HG03175 (cell line): Measurements from ENCODE around the gene POMZP3.
"Not testable (repeated sequence)": the region's sequence is repeated elsewhere in the genome, so short reads cannot be mapped to it uniquely, and the experiment has no call there.

Experiments
- ATAC-seq: cut with Tn5 transposase; IDR thresholded peaks from one replicate; pipeline ENCODE4 v1.9.1; 2021; ENCODE audit warnings: mild to moderate bottlenecking, moderate library complexity; ENCODE audit not compliant: unreplicated experiment

Gene POMZP3

DNA sequence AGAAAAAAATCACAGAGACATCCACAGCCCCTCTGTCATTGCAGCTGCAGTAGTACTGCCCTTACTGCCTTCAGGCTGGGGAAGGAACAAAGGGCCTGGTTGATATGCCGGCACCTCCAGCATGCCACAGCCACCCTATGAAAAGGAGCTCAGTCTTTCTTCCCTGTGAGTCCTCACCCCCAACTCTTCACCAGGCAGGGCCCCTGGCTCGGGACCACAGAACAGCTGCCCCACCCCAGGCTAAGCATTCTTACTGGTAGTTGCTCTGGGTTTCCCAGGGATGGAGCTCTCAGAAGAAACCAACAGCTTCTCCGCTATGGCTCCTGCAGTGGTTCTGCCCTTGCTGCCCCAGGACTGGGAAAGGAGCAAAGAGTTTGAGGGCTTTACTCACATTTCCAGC, 36.0 kb downstream of the POMZP3 start:
- not testable (repeated sequence) for ATAC-seq

DNA sequence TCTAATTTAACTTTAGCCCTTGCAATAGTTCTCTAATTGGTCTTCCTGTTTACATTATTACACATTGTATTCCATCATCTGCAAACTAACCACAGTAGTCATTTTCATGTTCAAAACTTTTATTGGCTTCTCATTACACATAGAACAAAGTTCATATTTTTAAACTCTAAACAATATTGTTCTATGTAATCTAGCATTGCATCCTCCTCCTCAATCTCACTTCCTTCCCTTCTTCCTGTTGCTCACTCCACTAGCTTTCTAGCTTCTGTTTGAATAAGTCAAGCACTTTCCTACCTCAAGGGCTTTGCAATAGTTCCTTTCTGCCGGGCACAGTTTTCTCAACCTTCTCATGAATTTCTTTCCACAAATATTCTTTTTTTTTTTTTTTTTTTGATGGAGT, 38.5 kb downstream of the POMZP3 start:
- not testable (repeated sequence) for ATAC-seq

GRCh38 chr7:76586585-76587315, 40.3 kb downstream of the POMZP3 start:
- ATAC-seq: not testable (repeated sequence)

DNA sequence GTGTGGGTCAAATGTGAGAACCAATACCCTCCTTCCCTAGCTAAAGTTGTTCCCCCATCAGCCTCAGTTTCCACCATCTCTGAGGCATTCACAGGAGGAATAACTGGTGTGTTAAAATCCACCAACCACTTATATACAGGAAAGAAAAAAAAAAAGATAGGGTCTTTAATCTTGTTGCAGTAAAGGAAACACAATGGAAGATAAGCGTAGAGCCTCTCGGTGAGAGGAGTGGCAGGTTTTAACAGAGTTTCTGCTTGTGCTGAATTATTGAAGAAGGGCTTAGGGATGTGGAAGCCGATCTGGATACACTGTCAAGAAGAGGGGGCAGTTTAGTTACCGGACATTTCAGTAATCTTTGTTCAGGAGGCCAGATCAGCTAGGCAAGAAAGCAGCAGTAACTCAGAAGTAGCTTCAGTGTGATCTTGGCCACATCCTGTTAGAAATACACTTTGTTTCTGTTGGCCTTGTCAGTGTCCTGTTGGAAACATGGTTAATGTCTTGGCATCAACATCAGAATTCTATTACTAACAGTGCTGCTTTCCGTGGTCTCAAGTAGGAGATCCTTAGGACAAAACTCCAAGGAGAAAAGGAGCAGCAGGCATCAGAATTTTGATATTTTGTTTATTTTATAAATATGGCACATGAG, 43.3 kb downstream of the POMZP3 start:
- ATAC-seq: not testable (repeated sequence)

GRCh38 chr7:76582848-76583631, 44.0 kb downstream of the POMZP3 start:
- not testable (repeated sequence) for ATAC-seq

- ATAC-seq: not testable (repeated sequence)
These were observed 51.0 kb downstream of the POMZP3 start for GRCh38 chr7:76575919-76576655.

GRCh38 chr7:76575431-76575830, 51.6 kb downstream of the POMZP3 start:
- not testable (repeated sequence) for ATAC-seq

DNA sequence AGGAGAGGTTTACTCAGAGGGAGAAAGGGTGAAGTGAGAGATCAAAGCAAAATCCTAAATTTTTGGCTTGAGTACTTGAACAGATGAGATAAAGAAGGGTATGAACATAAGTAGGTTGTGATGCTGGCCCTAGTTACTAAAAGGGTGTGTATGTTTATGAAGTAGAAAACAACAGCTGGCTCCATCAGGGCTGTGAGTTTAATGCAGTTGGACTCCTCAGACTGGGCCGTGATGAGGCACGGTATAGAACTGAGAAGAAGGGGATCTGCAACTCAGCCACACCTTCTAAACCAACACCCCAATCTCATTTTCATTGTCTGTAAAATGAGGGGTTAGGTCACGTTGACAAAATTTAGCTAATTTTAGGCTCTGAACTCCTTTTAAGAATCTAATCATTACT, 54.8 kb downstream of the POMZP3 start:
- ATAC-seq: not testable (repeated sequence)

GRCh38 chr7:76570324-76570775, 56.7 kb downstream of the POMZP3 start:
- ATAC-seq: not testable (repeated sequence)

DNA sequence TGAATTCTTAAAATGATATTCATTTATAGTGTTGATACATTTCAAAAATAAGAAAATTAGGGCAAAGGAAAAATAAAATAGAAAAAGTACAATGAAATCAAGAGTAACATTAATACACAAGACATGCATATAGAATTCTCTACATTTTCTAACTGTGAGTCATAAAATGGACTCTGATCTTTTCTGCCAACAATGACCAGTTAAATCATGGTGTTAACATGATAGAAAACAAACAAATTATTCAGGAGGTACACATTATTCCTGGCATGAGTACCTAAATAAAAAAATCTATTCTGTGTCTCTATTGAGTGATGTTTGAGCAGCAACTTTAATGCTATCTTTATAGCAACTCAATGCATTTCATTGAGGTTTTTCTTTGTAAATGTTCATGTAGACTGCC, 58.3 kb downstream of the POMZP3 start:
- not testable (repeated sequence) for ATAC-seq

- ATAC-seq: not testable (repeated sequence)
These were observed 59.3 kb downstream of the POMZP3 start for GRCh38 chr7:76567753-76568152.

DNA sequence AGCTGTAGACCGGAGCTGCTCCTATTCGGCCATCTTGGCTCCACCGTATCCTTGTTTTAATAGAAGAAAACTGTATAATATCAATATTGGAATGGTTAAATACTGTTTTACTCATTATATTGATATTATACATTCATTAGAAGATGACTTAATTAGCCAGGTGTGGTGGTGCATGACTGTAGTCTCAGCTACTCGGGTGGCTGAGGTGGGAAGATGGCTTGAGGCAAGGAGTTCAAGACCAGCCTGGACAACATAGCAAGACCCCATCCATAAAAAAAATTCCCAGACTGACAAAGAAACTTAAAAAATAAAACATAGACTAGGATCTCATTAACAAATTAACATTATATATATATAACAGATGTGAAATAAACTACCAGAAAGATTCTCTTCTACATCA, 59.8 kb downstream of the POMZP3 start:
- ATAC-seq: not testable (repeated sequence)

- ATAC-seq: not testable (repeated sequence)
These were observed 62.1 kb downstream of the POMZP3 start for GRCh38 chr7:76565001-76565400.

GRCh38 chr7:76561342-76561741, 65.7 kb downstream of the POMZP3 start:
- ATAC-seq: not testable (repeated sequence)

DNA sequence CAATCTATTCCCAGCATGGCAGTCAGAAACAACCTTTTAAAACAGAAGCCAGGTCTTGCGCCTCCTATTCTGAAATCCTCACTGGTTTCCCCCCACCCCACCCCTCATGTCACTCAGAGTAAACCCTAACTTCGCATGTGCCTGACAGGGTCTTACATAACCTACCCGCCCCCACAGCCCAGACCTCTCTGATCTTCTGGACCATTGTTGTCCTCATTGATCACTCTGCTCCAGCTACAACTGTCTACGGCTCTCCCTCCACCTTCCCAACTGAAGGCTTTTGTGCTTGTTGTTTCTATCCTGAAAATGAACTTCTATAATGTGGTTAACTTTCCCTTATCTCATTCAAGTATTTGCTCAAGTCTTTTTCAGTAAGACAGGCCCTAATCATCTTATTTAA, 66.9 kb downstream of the POMZP3 start:
- not testable (repeated sequence) for ATAC-seq
